SH-SY5Y (cell line): ENCODE measurements around the gene PTGDR.

Experiments
- GATA2 ChIP-seq: IDR thresholded peaks from 2 replicates; pipeline ENCODE4 v1.6.1; 2011; ENCODE audit warnings: mild to moderate bottlenecking, low read depth, low read length
- GATA3 ChIP-seq: IDR thresholded peaks from 2 replicates; pipeline ENCODE4 v1.6.1; 2011; ENCODE audit warnings: low read depth, mild to moderate bottlenecking, low read length, moderate library complexity

DNA sequence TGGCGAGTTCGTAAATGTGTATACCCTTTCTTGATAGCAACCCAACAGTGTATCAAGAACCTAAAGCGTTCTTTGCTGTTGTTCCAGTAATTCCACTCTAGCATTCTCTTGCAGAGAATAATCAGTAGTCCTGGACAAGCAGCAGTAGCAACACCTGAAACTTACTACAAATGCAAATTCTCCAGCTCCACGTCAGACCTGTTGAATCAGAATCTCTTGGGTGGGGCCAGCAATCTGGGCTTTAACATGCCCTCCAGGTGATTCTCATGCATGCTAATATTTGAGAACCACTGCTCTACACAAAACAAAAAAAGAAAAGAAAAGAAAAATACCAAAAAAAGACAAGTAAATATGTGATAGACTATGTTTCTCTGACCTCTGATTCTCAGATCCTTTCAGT, 10.1 kb downstream of the PTGDR start:
- no peak for TF ChIP-seq GATA2
- TF ChIP-seq GATA3 = no peak
